NT2/D1 (cell line): ENCODE results near the gene SORCS1.

Experiments used
- SUZ12 ChIP-seq: IDR thresholded peaks from 2 replicates; pipeline ENCODE4 v1.6.1; 2011; ENCODE audit not compliant: insufficient read length, insufficient read depth; ENCODE audit errors: extremely low read depth
- YY1 ChIP-seq: IDR thresholded peaks from 2 replicates; pipeline ENCODE4 v1.6.1; 2011; ENCODE audit not compliant: insufficient read length, insufficient read depth
- ZNF274 ChIP-seq: IDR thresholded peaks from 2 replicates; pipeline ENCODE4 v1.6.1; 2011; ENCODE audit warnings: mild to moderate bottlenecking, low read depth, low read length

- TF ChIP-seq SUZ12 (no peak), ZNF274 (no peak), YY1 (no peak)
Measured at GRCh38 chr10:106680061-106680460, 484.4 kb downstream of the SORCS1 start.
